Uterus (tissue), 4 donors: Measurements from ENCODE around the gene PTPRG. TPM values are rescaled to one million over a fixed set of nuclear protein-coding genes. Genes with fewer than 3 reads are reported as not detected.

Source experiments
- DNase-seq, 2 donors: peaks; one replicate each; pipeline ENCODE4 v3.0.0-alpha.2; 2019 to 2020
- H3K27ac ChIP-seq, 2 donors: fragments of 200-600 bp; sonication (generic); 1 replicate in 1 of 2; 2 replicates in 1 of 2; pipeline ENCODE4 v1.5.1; 2016 to 2018
- H3K27me3 ChIP-seq, 2 donors: fragments of 200-600 bp; sonication (generic); one replicate each; pipeline ENCODE4 v1.5.1; 2018 to 2019; ENCODE audit warnings: control low read depth in 1 of 2
- H3K36me3 ChIP-seq, 2 donors: fragments of 200-600 bp; sonication (generic); one replicate each; pipeline ENCODE4 v1.5.1; 2019; ENCODE audit warnings: control low read depth in 1 of 2
- H3K4me1 ChIP-seq, 2 donors: fragments of 200-600 bp; sonication (generic); one replicate each; pipeline ENCODE4 v1.5.1; 2018 to 2019; ENCODE audit warnings: control low read depth in 1 of 2
- H3K4me3 ChIP-seq, 2 donors: fragments of 200-600 bp; sonication (generic); 1 replicate in 1 of 2; 2 replicates in 1 of 2; pipeline ENCODE4 v1.5.1; 2018 to 2019; ENCODE audit warnings: mild to moderate bottlenecking in 1 of 2
- H3K9me3 ChIP-seq, 2 donors: fragments of 200-600 bp; sonication (generic); one replicate each; pipeline ENCODE4 v1.5.1; 2019; ENCODE audit warnings: control low read depth in 1 of 2
- CTCF ChIP-seq, 4 experiments: fragments of 200-600 bp in 2 of 4; fragments of 450-650 bp in 2 of 4; sonication (generic) in 2 of 4; IDR thresholded peaks; one replicate each; pipeline ENCODE4 v1.5.1; 2016 to 2019; ENCODE audit warnings: antibody characterized with exemption in 4 of 4, mild to moderate bottlenecking in 2 of 4, moderate library complexity in 1 of 4
- POLR2A ChIP-seq, 2 donors: fragments of 450-650 bp; IDR thresholded peaks; one replicate each; pipeline ENCODE4 v1.6.1; 2016; ENCODE audit warnings: antibody characterized with exemption in 2 of 2, mild to moderate bottlenecking in 1 of 2, moderate library complexity in 1 of 2
- intact Hi-C: fragments of 100-400 bp; cut with DNase I; formaldehyde crosslinking; loops from one replicate; pipeline ENCODE4 v1.15.1; 2023; ENCODE audit warnings: low total_unique reads
- total RNA-seq, 4 donors: library from RNA; depleted of rRNA in 3 of 4; stranded (reverse); fragments of >200 nt in 3 of 4; gene quantifications; one replicate each; pipeline versions ENCODE4 v1.1.0 to v1.2.4, GENCODE V29; 2014 to 2023
- donor health status: DM: yes; HTN: yes; CAD: no.

PTPRG gene
- total RNA-seq, 4 donors from 2014 or later: 43.5 to 136 (median 62.6) TPM

GRCh38 chr3:62229211-62229610, 667.8 kb downstream of the PTPRG start:
- no peaks in the 10 kb centered on the region for H3K9me3 ChIP-seq
- no peaks in the 10 kb centered on the region for H3K36me3 ChIP-seq
- H3K4me3 ChIP-seq: no peak overlapping the region
- H3K4me1 ChIP-seq: no peaks in the 10 kb centered on the region
- H3K27ac ChIP-seq: no peak overlapping the region
- no peak for TF ChIP-seq POLR2A (IDR thresholded peaks at IDR 0.05)
- TF ChIP-seq CTCF (IDR thresholded peaks at IDR 0.05): no peak
- no peaks in the 10 kb centered on the region for H3K27me3 ChIP-seq
- no peak for DNase-seq
- intact Hi-C loops: no loop called here

DNA sequence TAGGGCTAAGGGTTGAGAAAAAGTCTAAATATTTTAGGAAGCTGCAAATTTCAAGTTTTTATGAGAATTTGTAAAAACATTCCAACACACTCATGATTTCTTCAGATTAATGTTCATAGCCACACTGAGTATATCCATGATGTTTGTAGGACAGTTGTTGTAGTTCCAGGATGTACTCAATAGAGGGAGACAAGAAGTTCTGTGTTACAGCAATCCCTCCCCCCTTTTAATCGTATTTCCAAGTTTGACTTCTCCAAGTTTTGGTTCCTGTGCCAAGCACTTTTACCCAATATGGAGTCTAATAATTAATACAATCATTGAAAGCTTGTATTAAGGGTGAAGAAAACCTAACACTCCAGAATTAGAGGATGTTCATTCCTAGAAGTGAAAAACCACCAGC, 668.5 kb downstream of the PTPRG start:
- no peak for TF ChIP-seq POLR2A (IDR thresholded peaks at IDR 0.05)
- no peak for TF ChIP-seq CTCF (IDR thresholded peaks at IDR 0.05)
- Histone ChIP-seq H3K4me1 (no peaks in the 10 kb centered on the region), H3K4me3 (no peak overlapping the region), H3K36me3 (no peaks in the 10 kb centered on the region), H3K27me3 (no peaks in the 10 kb centered on the region), H3K27ac (no peak overlapping the region), H3K9me3 (no peaks in the 10 kb centered on the region)
- intact Hi-C loops: no loop called here
- no peak for DNase-seq

DNA sequence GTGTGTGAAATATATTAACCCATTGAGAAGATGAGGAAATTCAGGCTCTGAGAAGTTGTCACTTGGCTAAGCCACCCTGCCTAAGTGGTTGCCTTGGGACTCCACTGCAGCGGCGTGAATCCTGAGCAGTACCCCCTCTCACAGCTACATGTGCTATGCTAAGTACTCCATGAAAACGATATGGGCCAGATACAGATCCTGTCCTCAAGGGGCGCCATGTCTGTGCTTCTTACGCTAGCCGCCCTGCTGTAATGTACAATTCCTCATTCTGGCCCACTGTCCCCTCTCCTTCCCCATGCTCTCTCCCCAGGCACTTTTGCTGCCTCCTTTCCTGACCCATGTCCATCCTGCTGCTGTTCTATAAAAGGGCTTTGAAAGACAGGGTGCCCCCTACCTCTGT, 671.7 kb downstream of the PTPRG start:
- Histone ChIP-seq H3K9me3 (no peaks in the 10 kb centered on the region), H3K4me3 (no peak overlapping the region), H3K36me3 (no peaks in the 10 kb centered on the region), H3K27me3 (no peaks in the 10 kb centered on the region), H3K27ac (no peak overlapping the region), H3K4me1 (no peaks in the 10 kb centered on the region)
- no peak for DNase-seq
- no peak for TF ChIP-seq POLR2A (IDR thresholded peaks at IDR 0.05)
- no peak for TF ChIP-seq CTCF (IDR thresholded peaks at IDR 0.05)
- intact Hi-C loops: no loop called here

GRCh38 chr3:62236016-62236415, 674.6 kb downstream of the PTPRG start:
- TF ChIP-seq CTCF (IDR thresholded peaks at IDR 0.05) (no peak), POLR2A (IDR thresholded peaks at IDR 0.05) (no peak)
- intact Hi-C loops: no loop called here
- DNase-seq: no peak
- H3K4me3 ChIP-seq: no peak overlapping the region
- H3K9me3 ChIP-seq: no peaks in the 10 kb centered on the region
- no peaks in the 10 kb centered on the region for H3K4me1 ChIP-seq
- no peaks in the 10 kb centered on the region for H3K36me3 ChIP-seq
- H3K27me3 ChIP-seq: no peaks in the 10 kb centered on the region
- H3K27ac ChIP-seq: no peak overlapping the region

DNA sequence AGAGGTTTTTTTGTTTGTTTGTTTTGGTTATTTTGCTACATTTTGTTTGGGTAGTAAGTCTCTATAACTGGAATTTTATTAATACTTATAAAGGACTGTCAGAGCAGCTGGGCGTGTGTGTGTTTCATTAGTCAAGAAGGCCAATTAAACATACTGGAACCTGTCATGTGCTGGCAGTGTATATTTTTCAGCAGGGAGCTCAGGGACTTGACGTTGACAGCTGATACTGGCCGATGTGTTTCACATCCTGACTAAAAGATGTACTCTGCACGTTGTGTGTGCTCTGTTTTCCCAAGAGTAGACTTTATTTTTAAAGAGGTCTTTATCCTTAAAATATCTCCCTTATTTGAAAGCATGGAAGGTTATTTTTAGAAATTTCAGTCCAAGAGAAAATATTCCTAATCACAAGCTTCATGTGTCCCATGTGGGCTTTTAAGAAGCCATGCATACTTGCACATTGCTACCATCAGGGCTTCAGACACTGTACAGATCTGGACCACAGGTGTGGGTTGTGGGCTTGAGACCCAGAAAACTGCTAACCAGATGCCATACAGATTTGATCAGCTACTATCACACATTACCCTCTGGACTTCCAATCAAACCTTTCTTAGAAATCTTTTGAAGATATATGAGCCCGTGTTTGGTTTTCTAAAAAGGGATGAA, 676.0 kb downstream of the PTPRG start:
- no peaks in the 10 kb centered on the region for H3K4me1 ChIP-seq
- intact Hi-C loops: no loop called here
- no peak overlapping the region for H3K4me3 ChIP-seq
- DNase-seq: no peak
- no peak for TF ChIP-seq POLR2A (IDR thresholded peaks at IDR 0.05)
- no peak for TF ChIP-seq CTCF (IDR thresholded peaks at IDR 0.05)
- H3K9me3 ChIP-seq: no peaks in the 10 kb centered on the region
- H3K27ac ChIP-seq: no peak overlapping the region
- H3K27me3 ChIP-seq: no peaks in the 10 kb centered on the region
- no peaks in the 10 kb centered on the region for H3K36me3 ChIP-seq
